GM23338 (cell line): ENCODE results near the gene CDYL.

Experiments used
- CREB1 ChIP-seq: fragments of 250-450 bp; sonication (Bioruptor Pico); IDR thresholded peaks from 2 replicates; pipeline ENCODE4 v1.5.0; 2020; ENCODE audit warnings: low read depth, mild to moderate bottlenecking, moderate library complexity
- ETS1 ChIP-seq: IDR thresholded peaks from 2 replicates; pipeline ENCODE4 v1.6.1; 2016; ENCODE audit warnings: antibody characterized with exemption
- EZH2 ChIP-seq: fragments of 200-600 bp; sonication (generic); IDR thresholded peaks from one replicate; pipeline ENCODE4 v1.8.0; 2017; ENCODE audit warnings: antibody characterized with exemption, mild to moderate bottlenecking, low read depth; ENCODE audit not compliant: unreplicated experiment
- EZH2phosphoT487 ChIP-seq: fragments of 200-600 bp; sonication (generic); IDR thresholded peaks from one replicate; pipeline ENCODE4 v1.8.1; 2018; ENCODE audit warnings: antibody characterized with exemption; ENCODE audit not compliant: unreplicated experiment
- JUNB ChIP-seq: IDR thresholded peaks from one replicate; pipeline ENCODE4 v1.6.1; 2016; ENCODE audit warnings: antibody characterized with exemption; ENCODE audit not compliant: unreplicated experiment
- NANOG ChIP-seq: IDR thresholded peaks from 2 replicates; pipeline ENCODE4 v1.6.1; 2016; ENCODE audit warnings: antibody characterized with exemption, borderline replicate concordance
- POLR2AphosphoS5 ChIP-seq: IDR thresholded peaks from 2 replicates; pipeline ENCODE4 v1.6.1; 2016; ENCODE audit warnings: antibody characterized with exemption, low read depth
- STAT1 ChIP-seq: IDR thresholded peaks from one replicate; pipeline ENCODE4 v1.6.1; 2016; ENCODE audit warnings: antibody characterized with exemption; ENCODE audit not compliant: unreplicated experiment
- ZNF114 ChIP-seq: fragments of 250-450 bp; sonication (Bioruptor Pico); IDR thresholded peaks from 2 replicates; pipeline ENCODE4 v1.5.0; 2020; ENCODE audit warnings: mild to moderate bottlenecking, moderate library complexity
- ZNF331 ChIP-seq: fragments of 250-450 bp; sonication (Bioruptor Pico); IDR thresholded peaks from 2 replicates; pipeline ENCODE4 v1.5.0; 2020; ENCODE audit warnings: low read depth, mild to moderate bottlenecking, moderate library complexity
- TF ChIP-seq, protein P1 (sequence below), 2 experiments: fragments of 200-600 bp in 1 of 2; sonication (generic) in 1 of 2; conservative IDR thresholded peaks; 2 replicates each; pipeline versions ENCODE4 v1.5.1 to v1.6.1; 2016 to 2017; ENCODE audit warnings: antibody characterized with exemption in 2 of 2, low read depth in 2 of 2, mild to moderate bottlenecking in 2 of 2, moderate library complexity in 1 of 2
- TF ChIP-seq, protein P2 (sequence below): IDR thresholded peaks from one replicate; pipeline ENCODE4 v1.6.1; 2018; ENCODE audit warnings: antibody characterized with exemption; ENCODE audit not compliant: unreplicated experiment
- TF ChIP-seq, protein P3 (sequence below): fragments of 250-450 bp; sonication (Bioruptor Pico); IDR thresholded peaks from 2 replicates; pipeline ENCODE4 v1.5.0; 2020; ENCODE audit warnings: mild to moderate bottlenecking, moderate library complexity

- TF ChIP-seq, protein P1, sequence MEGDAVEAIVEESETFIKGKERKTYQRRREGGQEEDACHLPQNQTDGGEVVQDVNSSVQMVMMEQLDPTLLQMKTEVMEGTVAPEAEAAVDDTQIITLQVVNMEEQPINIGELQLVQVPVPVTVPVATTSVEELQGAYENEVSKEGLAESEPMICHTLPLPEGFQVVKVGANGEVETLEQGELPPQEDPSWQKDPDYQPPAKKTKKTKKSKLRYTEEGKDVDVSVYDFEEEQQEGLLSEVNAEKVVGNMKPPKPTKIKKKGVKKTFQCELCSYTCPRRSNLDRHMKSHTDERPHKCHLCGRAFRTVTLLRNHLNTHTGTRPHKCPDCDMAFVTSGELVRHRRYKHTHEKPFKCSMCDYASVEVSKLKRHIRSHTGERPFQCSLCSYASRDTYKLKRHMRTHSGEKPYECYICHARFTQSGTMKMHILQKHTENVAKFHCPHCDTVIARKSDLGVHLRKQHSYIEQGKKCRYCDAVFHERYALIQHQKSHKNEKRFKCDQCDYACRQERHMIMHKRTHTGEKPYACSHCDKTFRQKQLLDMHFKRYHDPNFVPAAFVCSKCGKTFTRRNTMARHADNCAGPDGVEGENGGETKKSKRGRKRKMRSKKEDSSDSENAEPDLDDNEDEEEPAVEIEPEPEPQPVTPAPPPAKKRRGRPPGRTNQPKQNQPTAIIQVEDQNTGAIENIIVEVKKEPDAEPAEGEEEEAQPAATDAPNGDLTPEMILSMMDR (conservative IDR thresholded peaks at IDR 0.05; ENCODE audit: low read depth in 2 of 2), result no peak
- TF ChIP-seq JUNB (no peak), EZH2 (no peak), CREB1 (no peak), ETS1 (no peak), POLR2AphosphoS5 (no peak), EZH2phosphoT487 (no peak), ZNF114 (CRISPR knock-in tag) (no peak), ZNF331 (CRISPR knock-in tag) (no peak), STAT1 (no peak), NANOG (no peak)
- TF ChIP-seq, protein P2, sequence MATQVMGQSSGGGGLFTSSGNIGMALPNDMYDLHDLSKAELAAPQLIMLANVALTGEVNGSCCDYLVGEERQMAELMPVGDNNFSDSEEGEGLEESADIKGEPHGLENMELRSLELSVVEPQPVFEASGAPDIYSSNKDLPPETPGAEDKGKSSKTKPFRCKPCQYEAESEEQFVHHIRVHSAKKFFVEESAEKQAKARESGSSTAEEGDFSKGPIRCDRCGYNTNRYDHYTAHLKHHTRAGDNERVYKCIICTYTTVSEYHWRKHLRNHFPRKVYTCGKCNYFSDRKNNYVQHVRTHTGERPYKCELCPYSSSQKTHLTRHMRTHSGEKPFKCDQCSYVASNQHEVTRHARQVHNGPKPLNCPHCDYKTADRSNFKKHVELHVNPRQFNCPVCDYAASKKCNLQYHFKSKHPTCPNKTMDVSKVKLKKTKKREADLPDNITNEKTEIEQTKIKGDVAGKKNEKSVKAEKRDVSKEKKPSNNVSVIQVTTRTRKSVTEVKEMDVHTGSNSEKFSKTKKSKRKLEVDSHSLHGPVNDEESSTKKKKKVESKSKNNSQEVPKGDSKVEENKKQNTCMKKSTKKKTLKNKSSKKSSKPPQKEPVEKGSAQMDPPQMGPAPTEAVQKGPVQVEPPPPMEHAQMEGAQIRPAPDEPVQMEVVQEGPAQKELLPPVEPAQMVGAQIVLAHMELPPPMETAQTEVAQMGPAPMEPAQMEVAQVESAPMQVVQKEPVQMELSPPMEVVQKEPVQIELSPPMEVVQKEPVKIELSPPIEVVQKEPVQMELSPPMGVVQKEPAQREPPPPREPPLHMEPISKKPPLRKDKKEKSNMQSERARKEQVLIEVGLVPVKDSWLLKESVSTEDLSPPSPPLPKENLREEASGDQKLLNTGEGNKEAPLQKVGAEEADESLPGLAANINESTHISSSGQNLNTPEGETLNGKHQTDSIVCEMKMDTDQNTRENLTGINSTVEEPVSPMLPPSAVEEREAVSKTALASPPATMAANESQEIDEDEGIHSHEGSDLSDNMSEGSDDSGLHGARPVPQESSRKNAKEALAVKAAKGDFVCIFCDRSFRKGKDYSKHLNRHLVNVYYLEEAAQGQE, result no peak
- TF ChIP-seq, protein P3, sequence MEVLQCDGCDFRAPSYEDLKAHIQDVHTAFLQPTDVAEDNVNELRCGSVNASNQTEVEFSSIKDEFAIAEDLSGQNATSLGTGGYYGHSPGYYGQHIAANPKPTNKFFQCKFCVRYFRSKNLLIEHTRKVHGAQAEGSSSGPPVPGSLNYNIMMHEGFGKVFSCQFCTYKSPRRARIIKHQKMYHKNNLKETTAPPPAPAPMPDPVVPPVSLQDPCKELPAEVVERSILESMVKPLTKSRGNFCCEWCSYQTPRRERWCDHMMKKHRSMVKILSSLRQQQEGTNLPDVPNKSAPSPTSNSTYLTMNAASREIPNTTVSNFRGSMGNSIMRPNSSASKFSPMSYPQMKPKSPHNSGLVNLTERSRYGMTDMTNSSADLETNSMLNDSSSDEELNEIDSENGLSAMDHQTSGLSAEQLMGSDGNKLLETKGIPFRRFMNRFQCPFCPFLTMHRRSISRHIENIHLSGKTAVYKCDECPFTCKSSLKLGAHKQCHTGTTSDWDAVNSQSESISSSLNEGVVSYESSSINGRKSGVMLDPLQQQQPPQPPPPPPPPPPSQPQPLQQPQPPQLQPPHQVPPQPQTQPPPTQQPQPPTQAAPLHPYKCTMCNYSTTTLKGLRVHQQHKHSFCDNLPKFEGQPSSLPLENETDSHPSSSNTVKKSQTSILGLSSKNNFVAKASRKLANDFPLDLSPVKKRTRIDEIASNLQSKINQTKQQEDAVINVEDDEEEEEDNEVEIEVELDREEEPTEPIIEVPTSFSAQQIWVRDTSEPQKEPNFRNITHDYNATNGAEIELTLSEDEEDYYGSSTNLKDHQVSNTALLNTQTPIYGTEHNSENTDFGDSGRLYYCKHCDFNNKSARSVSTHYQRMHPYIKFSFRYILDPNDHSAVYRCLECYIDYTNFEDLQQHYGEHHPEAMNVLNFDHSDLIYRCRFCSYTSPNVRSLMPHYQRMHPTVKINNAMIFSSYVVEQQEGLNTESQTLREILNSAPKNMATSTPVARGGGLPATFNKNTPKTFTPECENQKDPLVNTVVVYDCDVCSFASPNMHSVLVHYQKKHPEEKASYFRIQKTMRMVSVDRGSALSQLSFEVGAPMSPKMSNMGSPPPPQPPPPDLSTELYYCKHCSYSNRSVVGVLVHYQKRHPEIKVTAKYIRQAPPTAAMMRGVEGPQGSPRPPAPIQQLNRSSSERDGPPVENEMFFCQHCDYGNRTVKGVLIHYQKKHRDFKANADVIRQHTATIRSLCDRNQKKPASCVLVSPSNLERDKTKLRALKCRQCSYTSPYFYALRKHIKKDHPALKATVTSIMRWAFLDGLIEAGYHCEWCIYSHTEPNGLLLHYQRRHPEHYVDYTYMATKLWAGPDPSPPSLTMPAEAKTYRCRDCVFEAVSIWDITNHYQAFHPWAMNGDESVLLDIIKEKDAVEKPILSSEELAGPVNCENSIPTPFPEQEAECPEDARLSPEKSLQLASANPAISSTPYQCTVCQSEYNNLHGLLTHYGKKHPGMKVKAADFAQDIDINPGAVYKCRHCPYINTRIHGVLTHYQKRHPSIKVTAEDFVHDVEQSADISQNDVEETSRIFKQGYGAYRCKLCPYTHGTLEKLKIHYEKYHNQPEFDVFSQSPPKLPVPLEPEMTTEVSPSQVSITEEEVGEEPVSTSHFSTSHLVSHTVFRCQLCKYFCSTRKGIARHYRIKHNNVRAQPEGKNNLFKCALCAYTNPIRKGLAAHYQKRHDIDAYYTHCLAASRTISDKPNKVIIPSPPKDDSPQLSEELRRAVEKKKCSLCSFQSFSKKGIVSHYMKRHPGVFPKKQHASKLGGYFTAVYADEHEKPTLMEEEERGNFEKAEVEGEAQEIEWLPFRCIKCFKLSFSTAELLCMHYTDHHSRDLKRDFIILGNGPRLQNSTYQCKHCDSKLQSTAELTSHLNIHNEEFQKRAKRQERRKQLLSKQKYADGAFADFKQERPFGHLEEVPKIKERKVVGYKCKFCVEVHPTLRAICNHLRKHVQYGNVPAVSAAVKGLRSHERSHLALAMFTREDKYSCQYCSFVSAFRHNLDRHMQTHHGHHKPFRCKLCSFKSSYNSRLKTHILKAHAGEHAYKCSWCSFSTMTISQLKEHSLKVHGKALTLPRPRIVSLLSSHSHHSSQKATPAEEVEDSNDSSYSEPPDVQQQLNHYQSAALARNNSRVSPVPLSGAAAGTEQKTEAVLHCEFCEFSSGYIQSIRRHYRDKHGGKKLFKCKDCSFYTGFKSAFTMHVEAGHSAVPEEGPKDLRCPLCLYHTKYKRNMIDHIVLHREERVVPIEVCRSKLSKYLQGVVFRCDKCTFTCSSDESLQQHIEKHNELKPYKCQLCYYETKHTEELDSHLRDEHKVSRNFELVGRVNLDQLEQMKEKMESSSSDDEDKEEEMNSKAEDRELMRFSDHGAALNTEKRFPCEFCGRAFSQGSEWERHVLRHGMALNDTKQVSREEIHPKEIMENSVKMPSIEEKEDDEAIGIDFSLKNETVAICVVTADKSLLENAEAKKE (CRISPR knock-in tag), result no peak
Observed at GRCh38 chr6:4809999-4810918, 34.1 kb downstream of the CDYL start.
